AG04450 (cell line): ENCODE measurements around the gene GTF2A1. TPM values are rescaled to one million over a fixed set of nuclear protein-coding genes. Genes with fewer than 3 reads are reported as not detected.

Source experiments
- CTCF ChIA-PET: fragments of 300-600, 350-600 bp; formaldehyde crosslinking; extraction: SDS; loops from one replicate; lab custom pipeline; 2022; ENCODE audit warnings: antibody characterized with exemption, inconsistent platforms; lab: Charles Lee
- POLR2A ChIA-PET: fragments of 350-600 bp; formaldehyde crosslinking; extraction: SDS; loops from one replicate; lab custom pipeline; 2021; ENCODE audit warnings: antibody characterized with exemption, inconsistent platforms; lab: Yijun Ruan, JAX
- DNase-seq: peaks from one replicate; pipeline ENCODE4 v3.0.0-alpha.2; 2011; ENCODE audit warnings: low read depth, low spot score
- H3K27ac ChIP-seq: one replicate; pipeline ENCODE4 v1.5.1; 2012; ENCODE audit warnings: low read depth, low read length, control low read depth
- H3K27me3 ChIP-seq: one replicate; pipeline ENCODE4 v1.6.0; 2012; ENCODE audit warnings: low read length; ENCODE audit not compliant: control insufficient read depth, insufficient read depth
- H3K4me3 ChIP-seq: 2 replicates; pipeline ENCODE4 v1.5.1; 2011; ENCODE audit warnings: mild to moderate bottlenecking, low read depth, low read length, control low read depth
- H3K9me3 ChIP-seq: 2 replicates; pipeline ENCODE4 v1.5.1; 2012; ENCODE audit warnings: low read length; ENCODE audit not compliant: control insufficient read depth, insufficient read depth
- polyA plus RNA-seq: library from polyadenylated mRNA; depleted of rRNA; stranded (reverse); fragments of >200 nt; gene quantifications from 2 replicates; pipeline ENCODE4 v1.2.3, GENCODE V29; 2011
- TF ChIP-seq, protein P1 (sequence below): IDR thresholded peaks from 2 replicates; pipeline ENCODE4 v1.5.1; 2011; ENCODE audit warnings: low read depth, low read length, control low read depth, inconsistent platforms

Gene GTF2A1
- polyA plus RNA-seq, 1 experiment: 22.9 TPM

GRCh38 chr14:81141426-81141825 lies 79.3 kb downstream of the GTF2A1 start:
- no peak overlapping the region for H3K4me3 ChIP-seq

GRCh38 chr14:81138429-81138828 lies 82.3 kb downstream of the GTF2A1 start:
- no peak overlapping the region for H3K4me3 ChIP-seq
- peaks cover 2% of the 10 kb centered on the region; the same call in 1 of the 2 replicates for H3K9me3 ChIP-seq
- no peak for DNase-seq
- POLR2A ChIA-PET: no interaction called here
- H3K27me3 ChIP-seq: no peaks in the 10 kb centered on the region
- H3K27ac ChIP-seq: no peak overlapping the region
- TF ChIP-seq, protein P1, sequence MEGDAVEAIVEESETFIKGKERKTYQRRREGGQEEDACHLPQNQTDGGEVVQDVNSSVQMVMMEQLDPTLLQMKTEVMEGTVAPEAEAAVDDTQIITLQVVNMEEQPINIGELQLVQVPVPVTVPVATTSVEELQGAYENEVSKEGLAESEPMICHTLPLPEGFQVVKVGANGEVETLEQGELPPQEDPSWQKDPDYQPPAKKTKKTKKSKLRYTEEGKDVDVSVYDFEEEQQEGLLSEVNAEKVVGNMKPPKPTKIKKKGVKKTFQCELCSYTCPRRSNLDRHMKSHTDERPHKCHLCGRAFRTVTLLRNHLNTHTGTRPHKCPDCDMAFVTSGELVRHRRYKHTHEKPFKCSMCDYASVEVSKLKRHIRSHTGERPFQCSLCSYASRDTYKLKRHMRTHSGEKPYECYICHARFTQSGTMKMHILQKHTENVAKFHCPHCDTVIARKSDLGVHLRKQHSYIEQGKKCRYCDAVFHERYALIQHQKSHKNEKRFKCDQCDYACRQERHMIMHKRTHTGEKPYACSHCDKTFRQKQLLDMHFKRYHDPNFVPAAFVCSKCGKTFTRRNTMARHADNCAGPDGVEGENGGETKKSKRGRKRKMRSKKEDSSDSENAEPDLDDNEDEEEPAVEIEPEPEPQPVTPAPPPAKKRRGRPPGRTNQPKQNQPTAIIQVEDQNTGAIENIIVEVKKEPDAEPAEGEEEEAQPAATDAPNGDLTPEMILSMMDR: no peak
- CTCF ChIA-PET: interaction anchor here (1.0 to 1.2 kb wide), 2 partner anchors 32 to 151 kb away, joined by 3 to 6 read pairs; no protein-coding TSS in a partner anchor

More at GRCh38 chr14:81141426-81141825, 79.3 kb downstream of the GTF2A1 start:
- ChIA-PET CTCF (no interaction called here), POLR2A (no interaction called here)
- H3K27ac ChIP-seq: no peak overlapping the region
- TF ChIP-seq, protein P1: no peak
- H3K9me3 ChIP-seq: peaks cover 4% of the 10 kb centered on the region; the same call in 1 of the 2 replicates
- no peaks in the 10 kb centered on the region for H3K27me3 ChIP-seq
- no peak for DNase-seq

DNA sequence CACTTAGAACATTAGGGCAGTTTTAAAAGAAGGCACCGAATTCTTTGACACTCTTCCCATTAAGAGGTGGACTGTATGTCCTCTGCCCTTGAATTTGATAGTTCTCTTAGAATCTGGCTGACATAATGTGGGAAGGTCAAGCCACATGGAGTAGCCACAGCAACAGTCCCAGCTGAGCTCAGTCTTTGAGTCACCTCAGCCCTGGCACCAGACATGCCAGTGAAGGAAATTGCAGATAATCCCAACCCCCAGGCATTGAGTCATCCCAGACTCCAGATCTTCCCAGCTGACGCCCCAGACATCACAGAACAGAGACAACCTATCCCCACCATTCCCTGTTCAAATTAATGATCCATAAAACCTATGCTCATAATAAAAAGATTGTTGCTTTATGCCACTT lies 83.4 kb downstream of the GTF2A1 start:
- TF ChIP-seq, protein P1: no peak
- ChIA-PET POLR2A (no interaction called here), CTCF (interaction anchor here (1.4 kb wide), 1 partner anchor 33 kb away, joined by 3 read pairs; no protein-coding TSS in a partner anchor)
- no peaks in the 10 kb centered on the region for H3K9me3 ChIP-seq
- no peaks in the 10 kb centered on the region for H3K27me3 ChIP-seq
- DNase-seq: no peak
- H3K27ac ChIP-seq: no peak overlapping the region
- no peak overlapping the region for H3K4me3 ChIP-seq

- TF ChIP-seq, protein P1: no peak
- Histone ChIP-seq H3K9me3 (no peaks in the 10 kb centered on the region), H3K27me3 (no peaks in the 10 kb centered on the region), H3K4me3 (no peak overlapping the region), H3K27ac (no peak overlapping the region)
- DNase-seq: no peak
- ChIA-PET POLR2A (no interaction called here), CTCF (interaction anchor here (1.0 to 1.2 kb wide), 2 partner anchors 12 to 38 kb away, joined by 3 read pairs; no protein-coding TSS in a partner anchor)
These were observed 87.4 kb downstream of the GTF2A1 start for GRCh38 chr14:81133400-81133799.

- H3K9me3 ChIP-seq: no peaks in the 10 kb centered on the region
- H3K4me3 ChIP-seq: no peak overlapping the region
- ChIA-PET POLR2A (no interaction called here), CTCF (interaction anchor here (1.0 to 1.2 kb wide), 2 partner anchors 13 to 39 kb away, joined by 3 read pairs; no protein-coding TSS in a partner anchor)
- no peak for DNase-seq
- H3K27ac ChIP-seq: no peak overlapping the region
- TF ChIP-seq, protein P1: no peak
- no peaks in the 10 kb centered on the region for H3K27me3 ChIP-seq
These were observed 88.3 kb downstream of the GTF2A1 start for GRCh38 chr14:81132468-81132867.
